ENCODE data around the gene NDFIP1.

DNA sequence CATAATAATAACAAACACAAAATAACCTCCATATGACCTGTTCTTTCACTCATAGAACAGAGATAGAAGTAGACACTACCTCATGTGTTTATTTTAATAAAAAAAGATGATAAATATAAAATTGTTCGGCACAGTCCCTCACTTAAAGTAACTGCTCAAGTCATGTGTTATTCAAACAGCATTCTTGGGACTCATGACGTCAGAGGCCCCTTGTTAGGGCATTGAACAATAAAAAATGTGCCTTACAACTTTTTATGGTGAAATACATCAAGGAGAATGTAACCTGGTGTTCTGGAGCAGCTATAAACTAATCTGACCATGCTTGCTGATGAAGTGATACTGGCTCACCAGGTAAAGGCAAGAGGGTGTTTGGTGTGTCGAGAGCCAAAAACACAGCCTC lies 12.2 kb upstream of the NDFIP1 start:
- TF ChIP-seq, protein P1, sequence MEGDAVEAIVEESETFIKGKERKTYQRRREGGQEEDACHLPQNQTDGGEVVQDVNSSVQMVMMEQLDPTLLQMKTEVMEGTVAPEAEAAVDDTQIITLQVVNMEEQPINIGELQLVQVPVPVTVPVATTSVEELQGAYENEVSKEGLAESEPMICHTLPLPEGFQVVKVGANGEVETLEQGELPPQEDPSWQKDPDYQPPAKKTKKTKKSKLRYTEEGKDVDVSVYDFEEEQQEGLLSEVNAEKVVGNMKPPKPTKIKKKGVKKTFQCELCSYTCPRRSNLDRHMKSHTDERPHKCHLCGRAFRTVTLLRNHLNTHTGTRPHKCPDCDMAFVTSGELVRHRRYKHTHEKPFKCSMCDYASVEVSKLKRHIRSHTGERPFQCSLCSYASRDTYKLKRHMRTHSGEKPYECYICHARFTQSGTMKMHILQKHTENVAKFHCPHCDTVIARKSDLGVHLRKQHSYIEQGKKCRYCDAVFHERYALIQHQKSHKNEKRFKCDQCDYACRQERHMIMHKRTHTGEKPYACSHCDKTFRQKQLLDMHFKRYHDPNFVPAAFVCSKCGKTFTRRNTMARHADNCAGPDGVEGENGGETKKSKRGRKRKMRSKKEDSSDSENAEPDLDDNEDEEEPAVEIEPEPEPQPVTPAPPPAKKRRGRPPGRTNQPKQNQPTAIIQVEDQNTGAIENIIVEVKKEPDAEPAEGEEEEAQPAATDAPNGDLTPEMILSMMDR (IDR thresholded peaks at IDR 0.05): no peak
- TF ChIP-seq POLR2A (IDR thresholded peaks at IDR 0.05): no peak

Data from Peyer's patch (tissue), 4 donors.